GM20431 (cell line): ENCODE measurements around the gene POU2F2.

Source experiments
- in situ Hi-C: fragments of 300-500 bp; cut with MseI, MboI; formaldehyde crosslinking; loops from one replicate; pipeline ENCODE4 v1.15.0; 2020; ENCODE audit warnings: low sequenced_read_pairs; ENCODE audit not compliant: unreplicated experiment

Gene POU2F2

GRCh38 chr19:42132030-42132628, at the start of gene POU2F2:
POU2F2 (minus strand) TSS chr19:42132446; CDS start chr19:42132411, 35 bp downstream.
- in situ Hi-C loops = no loop called here

GRCh38 chr19:42178791-42179674, 46.8 kb upstream of the POU2F2 start:
- in situ Hi-C loops = no loop called here

- in situ Hi-C loops = no loop called here
These were observed 45.4 kb upstream of the POU2F2 start for GRCh38 chr19:42177686-42178019.

- in situ Hi-C loops = no loop called here
These were observed 44.9 kb upstream of the POU2F2 start for GRCh38 chr19:42176990-42177685.

- in situ Hi-C loops = no loop called here
These were observed 44.4 kb upstream of the POU2F2 start for GRCh38 chr19:42176649-42176989.

GRCh38 chr19:42175952-42176648, 43.9 kb upstream of the POU2F2 start:
- in situ Hi-C loops = no loop called here

GRCh38 chr19:42174958-42175734, 42.9 kb upstream of the POU2F2 start:
- in situ Hi-C loops = no loop called here

- in situ Hi-C loops = no loop called here
These were observed 41.9 kb upstream of the POU2F2 start for GRCh38 chr19:42174188-42174587.

GRCh38 chr19:42173695-42174094, 41.4 kb upstream of the POU2F2 start:
- in situ Hi-C loops = no loop called here

- in situ Hi-C loops = no loop called here
These were observed 40.0 kb upstream of the POU2F2 start for GRCh38 chr19:42172261-42172660.

GRCh38 chr19:42170715-42171114, 38.5 kb upstream of the POU2F2 start:
- in situ Hi-C loops = no loop called here

- in situ Hi-C loops = no loop called here
These were observed 37.5 kb upstream of the POU2F2 start for GRCh38 chr19:42169486-42170413.

GRCh38 chr19:42168206-42168605, 36.0 kb upstream of the POU2F2 start:
- in situ Hi-C loops = no loop called here

- in situ Hi-C loops = no loop called here
These were observed 34.1 kb upstream of the POU2F2 start for GRCh38 chr19:42166316-42166715.

- in situ Hi-C loops = no loop called here
These were observed 32.9 kb upstream of the POU2F2 start for GRCh38 chr19:42165146-42165545.

- in situ Hi-C loops = no loop called here
These were observed 29.5 kb upstream of the POU2F2 start for GRCh38 chr19:42161616-42162263.

- in situ Hi-C loops = no loop called here
These were observed 27.7 kb upstream of the POU2F2 start for GRCh38 chr19:42159942-42160341.

- in situ Hi-C loops = no loop called here
These were observed 26.7 kb upstream of the POU2F2 start for GRCh38 chr19:42158926-42159325.
